Stimulated activated naive CD8-positive, alpha-beta T cell treated with anti-CD3 and anti-CD28 coated beads, Interleukin-15, Interleukin-2, amounts not matched to agents 100 U/mL and 50 U/mL, for 24 hours (primary cell): ENCODE results near the gene IFI27L2.
A peak's percentile ranks its signal among the peaks of the same experiment; 100 is the strongest.

Experiments used
- ATAC-seq: fragments of 150-1000 bp; cut with Tn5 transposase; one replicate; pipeline ENCODE4 v1.10.0; 2021
- DNase-seq: peaks from one replicate; pipeline ENCODE4 v3.0.0; 2021

IFI27L2 gene

GRCh38 chr14:94100847-94101246 is 28.6 kb downstream of the IFI27L2 start:
- DNase-seq, result no peak
- ATAC-seq, result no peak

GRCh38 chr14:94099006-94099405 is 30.4 kb downstream of the IFI27L2 start:
- DNase-seq, result no peak
- ATAC-seq, result no peak

- ATAC-seq (no peak), DNase-seq (no peak)
Observed at GRCh38 chr14:94098326-94098992, 30.9 kb downstream of the IFI27L2 start.

- ATAC-seq (no peak), DNase-seq (no peak)
Observed at GRCh38 chr14:94097091-94097490, 32.3 kb downstream of the IFI27L2 start.

- ATAC-seq (no peak), DNase-seq (no peak)
Observed at GRCh38 chr14:94093418-94093817, 36.0 kb downstream of the IFI27L2 start.

GRCh38 chr14:94089479-94089878 is 39.9 kb downstream of the IFI27L2 start:
- ATAC-seq, result no peak
- no peak for DNase-seq

GRCh38 chr14:94088516-94088915 is 40.9 kb downstream of the IFI27L2 start:
- no peak for DNase-seq
- no peak for ATAC-seq

GRCh38 chr14:94087891-94088290 is 41.5 kb downstream of the IFI27L2 start:
- ATAC-seq, result no peak
- no peak for DNase-seq

- peak; percentile 4 for ATAC-seq
Observed at GRCh38 chr14:94081386-94081820, 48.0 kb downstream of the IFI27L2 start.

GRCh38 chr14:94080621-94081385 is 48.6 kb downstream of the IFI27L2 start, which contains the start of the genes DDX24 and IFI27L1:
Gene DDX24, minus strand, starts transcription at chr14:94081202. Its CDS starts 1,460 bp downstream, at chr14:94079742.
Gene IFI27L1, plus strand, starts transcription at chr14:94081310. Its CDS starts 15,628 bp downstream, at chr14:94096938.
- ATAC-seq, result peak; percentile 98
- peak; percentile 96 for DNase-seq

More at GRCh38 chr14:94081386-94081820, 48.0 kb downstream of the IFI27L2 start:
- no peak for DNase-seq

- ATAC-seq (no peak), DNase-seq (peak; percentile 11)
Observed at GRCh38 chr14:94079891-94080620, 49.3 kb downstream of the IFI27L2 start.

GRCh38 chr14:94077823-94078222 is 51.6 kb downstream of the IFI27L2 start:
- no peak for DNase-seq
- ATAC-seq, result no peak
